ENCODE data around the gene OR8B8. TPM values are rescaled to one million over a fixed set of nuclear protein-coding genes. Genes with fewer than 3 reads are reported as not detected.

The OR8B8 gene
- polyA plus RNA-seq, 1 donor from 2014 or later = not detected

GRCh38 chr11:124470561-124471227 lies 25.2 kb upstream of the OR8B8 start:
- no peaks in the 10 kb centered on the region for H4K20me1 ChIP-seq (ENCODE audit: insufficient read depth)
- H3K27ac ChIP-seq (ENCODE audit: low read length) = no peak overlapping the region
- no peak overlapping the region for H3K9ac ChIP-seq (ENCODE audit: low read length)
- no peak overlapping the region for H3K4me2 ChIP-seq (ENCODE audit: low read length)
- TF ChIP-seq SMC3 (conservative IDR thresholded peaks at IDR 0.05; ENCODE audit: poor library complexity) (no peak), EZH2 (IDR thresholded peaks at IDR 0.05; ENCODE audit: borderline replicate concordance, insufficient read depth, low read length, poor library complexity, severe bottlenecking) (no peak), TAF1 (IDR thresholded peaks at IDR 0.05; ENCODE audit: low read depth) (no peak), MXI1 (conservative IDR thresholded peaks at IDR 0.05; ENCODE audit: poor library complexity, severe bottlenecking) (no peak), REST (IDR thresholded peaks at IDR 0.05; ENCODE audit: borderline replicate concordance) (no peak), CTCF (IDR thresholded peaks at IDR 0.05; ENCODE audit: poor library complexity, severe bottlenecking) (no peak), EP300 (conservative IDR thresholded peaks at IDR 0.05; ENCODE audit: poor library complexity, severe bottlenecking) (no peak), POLR2AphosphoS5 (IDR thresholded peaks at IDR 0.05) (no peak), RAD21 (conservative IDR thresholded peaks at IDR 0.05) (no peak)
- no peak overlapping the region for H2AFZ ChIP-seq (ENCODE audit: low read depth, low read length)
- no peaks in the 10 kb centered on the region for H3K9me2 ChIP-seq (ENCODE audit: insufficient read depth, low read length)
- no peaks in the 10 kb centered on the region for H3K79me2 ChIP-seq (replicated peaks; ENCODE audit: insufficient read depth, low read length)
- no peak overlapping the region for H3K4me3 ChIP-seq (ENCODE audit: low read length)
- H3K36me3 ChIP-seq (ENCODE audit: insufficient read depth, low read length) = no peaks in the 10 kb centered on the region
- H3K27me3 ChIP-seq (ENCODE audit: insufficient read depth, low read depth, low read length) = no peaks in the 10 kb centered on the region
- H3K9me3 ChIP-seq (ENCODE audit: low read length) = no peaks in the 10 kb centered on the region
- no peaks in the 10 kb centered on the region for H3F3A ChIP-seq (ENCODE audit: insufficient read depth, low read length, poor library complexity, severe bottlenecking)

GRCh38 chr11:124467381-124467927 lies 22.0 kb upstream of the OR8B8 start:
- Histone ChIP-seq H3K79me2 (replicated peaks; ENCODE audit: insufficient read depth, low read length) (no peaks in the 10 kb centered on the region), H3K4me2 (ENCODE audit: low read length) (no peak overlapping the region), H3K27me3 (ENCODE audit: insufficient read depth, low read depth, low read length) (no peaks in the 10 kb centered on the region), H3K9me2 (ENCODE audit: insufficient read depth, low read length) (no peaks in the 10 kb centered on the region), H3K9ac (ENCODE audit: low read length) (no peak overlapping the region), H3K27ac (ENCODE audit: low read length) (no peak overlapping the region), H4K20me1 (ENCODE audit: insufficient read depth) (no peaks in the 10 kb centered on the region), H3K4me3 (ENCODE audit: low read length) (no peak overlapping the region), H2AFZ (ENCODE audit: low read depth, low read length) (no peak overlapping the region), H3F3A (ENCODE audit: insufficient read depth, low read length, poor library complexity, severe bottlenecking) (no peaks in the 10 kb centered on the region), H3K36me3 (ENCODE audit: insufficient read depth, low read length) (no peaks in the 10 kb centered on the region), H3K9me3 (ENCODE audit: low read length) (no peaks in the 10 kb centered on the region)
- TF ChIP-seq EP300 (conservative IDR thresholded peaks at IDR 0.05; ENCODE audit: poor library complexity, severe bottlenecking) (no peak), TAF1 (IDR thresholded peaks at IDR 0.05; ENCODE audit: low read depth) (no peak), RAD21 (conservative IDR thresholded peaks at IDR 0.05) (no peak)
